ENCODE data around the gene PTPN1.
"Not testable (repeated sequence)": the region's sequence is repeated elsewhere in the genome, so short reads cannot be mapped to it uniquely, and the experiment has no call there.

GRCh38 chr20:50598768-50599167 lies 88.6 kb downstream of the PTPN1 start:
- TF ChIP-seq CTCF (IDR thresholded peaks at IDR 0.05 in 8 of 11, conservative IDR thresholded peaks at IDR 0.05 in 3 of 11); POLR2AphosphoS5 (IDR thresholded peaks at IDR 0.05); POLR2A (IDR thresholded peaks at IDR 0.05): not testable (repeated sequence)
